ENCODE data around the gene PLSCR3.

PLSCR3 gene

GRCh38 chr17:7413346-7413985 is 19.1 kb upstream of the PLSCR3 start:
- H3K4me3 ChIP-seq (ENCODE audit: low read length in 2 of 2) = no peak overlapping the region
- no peaks in the 10 kb centered on the region for H3K27me3 ChIP-seq (ENCODE audit: control insufficient read depth in 3 of 3, insufficient read depth in 3 of 3, low read depth in 1 of 3, low read length in 3 of 3)
- H4K91ac ChIP-seq (ENCODE audit: low read depth, low read length, poor library complexity) = peak overlapping the region; percentile 53
- no peak overlapping the region for H3K14ac ChIP-seq (ENCODE audit: low read length)
- H3K79me1 ChIP-seq (ENCODE audit: low read depth, low read length) = peaks cover 10% of the 10 kb centered on the region
- H2AFZ ChIP-seq (ENCODE audit: low read length) = no peak overlapping the region
- H3K4me1 ChIP-seq (ENCODE audit: control insufficient read depth in 2 of 2, insufficient read depth in 1 of 2, low read depth in 1 of 2, low read length in 2 of 2) = peaks cover 10 to 13% of the 10 kb centered on the region in 2 donors
- no peak overlapping the region for H3K4me2 ChIP-seq (ENCODE audit: insufficient read depth, low read length, poor library complexity, severe bottlenecking)
- H3K9me3 ChIP-seq (replicated peaks in 1 of 2; ENCODE audit: control insufficient read depth in 2 of 2, insufficient read depth in 1 of 2, low read depth in 1 of 2, low read length in 2 of 2) = peaks cover 0 to 2% of the 10 kb centered on the region in 2 donors
- H3K18ac ChIP-seq (ENCODE audit: low read length) = peak overlapping the region; percentile 16
- H2BK12ac ChIP-seq (ENCODE audit: low read length) = no peak overlapping the region
- no peak overlapping the region for H3K9ac ChIP-seq (ENCODE audit: low read depth, low read length, poor library complexity)
- no peak overlapping the region for H2BK5ac ChIP-seq (ENCODE audit: low read length)
- H4K8ac ChIP-seq (ENCODE audit: low read depth, low read length) = no peak overlapping the region
- no peak overlapping the region for H2BK120ac ChIP-seq (ENCODE audit: low read depth, low read length)
- H2AK5ac ChIP-seq (ENCODE audit: low read depth, low read length) = peak overlapping the region; percentile 8
- DNase-seq (ENCODE audit: low spot score) = no peak
- no CpG with 5 or more reads among the region's 6 CpGs for WGBS, 2 donors (ENCODE audit: extremely low coverage in 2 of 2, insufficient read length in 2 of 2, insufficient replicate concordance in 1 of 2)
- no peak overlapping the region for H2BK15ac ChIP-seq (ENCODE audit: low read length)
- no peak overlapping the region for H3K4ac ChIP-seq (ENCODE audit: low read length)
- peaks cover 58 to 95% of the 10 kb centered on the region in 2 donors for H3K36me3 ChIP-seq (replicated peaks in 1 of 2; ENCODE audit: control insufficient read depth in 2 of 2, insufficient read depth in 2 of 2, low read length in 2 of 2)
- no peak overlapping the region for H3K27ac ChIP-seq (replicated peaks; ENCODE audit: low read length)
- H3K23ac ChIP-seq (ENCODE audit: low read depth, low read length, poor library complexity) = peak overlapping the region; percentile 57

GRCh38 chr17:7411427-7411750 is 17.1 kb upstream of the PLSCR3 start:
- peaks cover 18% of the 10 kb centered on the region for H3K79me1 ChIP-seq (ENCODE audit: low read depth, low read length)

GRCh38 chr17:7410634-7411426 is 16.5 kb upstream of the PLSCR3 start:
- Histone ChIP-seq H3K14ac (ENCODE audit: low read length) (peak overlapping the region; percentile 38), H3K4me2 (ENCODE audit: insufficient read depth, low read length, poor library complexity, severe bottlenecking) (no peak overlapping the region), H3K23ac (ENCODE audit: low read depth, low read length, poor library complexity) (no peak overlapping the region), H3K4ac (ENCODE audit: low read length) (no peak overlapping the region), H2BK12ac (ENCODE audit: low read length) (no peak overlapping the region), H2BK15ac (ENCODE audit: low read length) (no peak overlapping the region), H2BK5ac (ENCODE audit: low read length) (peak overlapping the region; percentile 66), H2AK5ac (ENCODE audit: low read depth, low read length) (no peak overlapping the region), H3K4me3 (ENCODE audit: low read length in 2 of 2) (peak overlapping the region in 1 of 2 donors; percentile 12), H4K8ac (ENCODE audit: low read depth, low read length) (peak overlapping the region; percentile 17), H3K27ac (replicated peaks; ENCODE audit: low read length) (no peak overlapping the region), H4K91ac (ENCODE audit: low read depth, low read length, poor library complexity) (no peak overlapping the region), H3K36me3 (replicated peaks in 1 of 2; ENCODE audit: control insufficient read depth in 2 of 2, insufficient read depth in 2 of 2, low read length in 2 of 2) (peaks cover 47 to 82% of the 10 kb centered on the region in 2 donors), H3K79me1 (ENCODE audit: low read depth, low read length) (peaks cover 20% of the 10 kb centered on the region), H3K27me3 (ENCODE audit: control insufficient read depth in 3 of 3, insufficient read depth in 3 of 3, low read depth in 1 of 3, low read length in 3 of 3) (no peaks in the 10 kb centered on the region), H2BK120ac (ENCODE audit: low read depth, low read length) (no peak overlapping the region), H2AFZ (ENCODE audit: low read length) (no peak overlapping the region), H3K4me1 (ENCODE audit: control insufficient read depth in 2 of 2, insufficient read depth in 1 of 2, low read depth in 1 of 2, low read length in 2 of 2) (peaks cover 12 to 22% of the 10 kb centered on the region in 2 donors), H3K9me3 (replicated peaks in 1 of 2; ENCODE audit: control insufficient read depth in 2 of 2, insufficient read depth in 1 of 2, low read depth in 1 of 2, low read length in 2 of 2) (peaks cover 0 to 2% of the 10 kb centered on the region in 2 donors), H3K9ac (ENCODE audit: low read depth, low read length, poor library complexity) (no peak overlapping the region), H3K18ac (ENCODE audit: low read length) (no peak overlapping the region)
- DNase-seq (ENCODE audit: low spot score) = no peak
- no CpG with 5 or more reads among the region's 25 CpGs for WGBS, 2 donors (ENCODE audit: extremely low coverage in 2 of 2, insufficient read length in 2 of 2, insufficient replicate concordance in 1 of 2)

More at GRCh38 chr17:7411427-7411750, 17.1 kb upstream of the PLSCR3 start:
- Histone ChIP-seq H2BK15ac (ENCODE audit: low read length) (no peak overlapping the region), H4K91ac (ENCODE audit: low read depth, low read length, poor library complexity) (no peak overlapping the region), H3K23ac (ENCODE audit: low read depth, low read length, poor library complexity) (no peak overlapping the region), H3K27ac (replicated peaks; ENCODE audit: low read length) (no peak overlapping the region), H2AK5ac (ENCODE audit: low read depth, low read length) (no peak overlapping the region), H4K8ac (ENCODE audit: low read depth, low read length) (no peak overlapping the region), H3K36me3 (replicated peaks in 1 of 2; ENCODE audit: control insufficient read depth in 2 of 2, insufficient read depth in 2 of 2, low read length in 2 of 2) (peaks cover 51 to 88% of the 10 kb centered on the region in 2 donors), H3K4me2 (ENCODE audit: insufficient read depth, low read length, poor library complexity, severe bottlenecking) (no peak overlapping the region), H3K18ac (ENCODE audit: low read length) (no peak overlapping the region), H2BK12ac (ENCODE audit: low read length) (no peak overlapping the region), H3K9ac (ENCODE audit: low read depth, low read length, poor library complexity) (no peak overlapping the region), H3K4ac (ENCODE audit: low read length) (no peak overlapping the region), H2AFZ (ENCODE audit: low read length) (no peak overlapping the region), H3K27me3 (ENCODE audit: control insufficient read depth in 3 of 3, insufficient read depth in 3 of 3, low read depth in 1 of 3, low read length in 3 of 3) (no peaks in the 10 kb centered on the region), H2BK120ac (ENCODE audit: low read depth, low read length) (no peak overlapping the region), H3K14ac (ENCODE audit: low read length) (peak overlapping the region; percentile 5), H3K9me3 (replicated peaks in 1 of 2; ENCODE audit: control insufficient read depth in 2 of 2, insufficient read depth in 1 of 2, low read depth in 1 of 2, low read length in 2 of 2) (peaks cover 0 to 2% of the 10 kb centered on the region in 2 donors), H3K4me1 (ENCODE audit: control insufficient read depth in 2 of 2, insufficient read depth in 1 of 2, low read depth in 1 of 2, low read length in 2 of 2) (peaks cover 8 to 18% of the 10 kb centered on the region in 2 donors), H3K4me3 (ENCODE audit: low read length in 2 of 2) (no peak overlapping the region), H2BK5ac (ENCODE audit: low read length) (peak overlapping the region; percentile 66)
- no peak for DNase-seq (ENCODE audit: low spot score)
- no CpG with 5 or more reads among the region's 8 CpGs for WGBS, 2 donors (ENCODE audit: extremely low coverage in 2 of 2, insufficient read length in 2 of 2, insufficient replicate concordance in 1 of 2)

- H3K79me1 ChIP-seq (ENCODE audit: low read depth, low read length) = peaks cover 17% of the 10 kb centered on the region
- H3K4me2 ChIP-seq (ENCODE audit: insufficient read depth, low read length, poor library complexity, severe bottlenecking) = no peak overlapping the region
- H3K4me3 ChIP-seq (ENCODE audit: low read length in 2 of 2) = no peak overlapping the region
- peaks cover 12 to 24% of the 10 kb centered on the region in 2 donors for H3K4me1 ChIP-seq (ENCODE audit: control insufficient read depth in 2 of 2, insufficient read depth in 1 of 2, low read depth in 1 of 2, low read length in 2 of 2)
- H2BK120ac ChIP-seq (ENCODE audit: low read depth, low read length) = no peak overlapping the region
- H3K9me3 ChIP-seq (replicated peaks in 1 of 2; ENCODE audit: control insufficient read depth in 2 of 2, insufficient read depth in 1 of 2, low read depth in 1 of 2, low read length in 2 of 2) = peaks cover 0 to 2% of the 10 kb centered on the region in 2 donors
- no peak overlapping the region for H3K27ac ChIP-seq (replicated peaks; ENCODE audit: low read length)
- H2BK5ac ChIP-seq (ENCODE audit: low read length) = no peak overlapping the region
- no peak overlapping the region for H3K14ac ChIP-seq (ENCODE audit: low read length)
- no peak overlapping the region for H4K91ac ChIP-seq (ENCODE audit: low read depth, low read length, poor library complexity)
- peaks cover 36 to 71% of the 10 kb centered on the region in 2 donors for H3K36me3 ChIP-seq (replicated peaks in 1 of 2; ENCODE audit: control insufficient read depth in 2 of 2, insufficient read depth in 2 of 2, low read length in 2 of 2)
- H3K9ac ChIP-seq (ENCODE audit: low read depth, low read length, poor library complexity) = no peak overlapping the region
- H2AK5ac ChIP-seq (ENCODE audit: low read depth, low read length) = no peak overlapping the region
- WGBS, 2 donors (ENCODE audit: extremely low coverage in 2 of 2, insufficient read length in 2 of 2, insufficient replicate concordance in 1 of 2) = no CpG with 5 or more reads among the region's 6 CpGs
- no peak overlapping the region for H2AFZ ChIP-seq (ENCODE audit: low read length)
- no peak overlapping the region for H3K23ac ChIP-seq (ENCODE audit: low read depth, low read length, poor library complexity)
- no peak overlapping the region for H2BK15ac ChIP-seq (ENCODE audit: low read length)
- no peak overlapping the region for H2BK12ac ChIP-seq (ENCODE audit: low read length)
- no peak overlapping the region for H4K8ac ChIP-seq (ENCODE audit: low read depth, low read length)
- no peak overlapping the region for H3K4ac ChIP-seq (ENCODE audit: low read length)
- no peak for DNase-seq (ENCODE audit: low spot score)
- H3K27me3 ChIP-seq (ENCODE audit: control insufficient read depth in 3 of 3, insufficient read depth in 3 of 3, low read depth in 1 of 3, low read length in 3 of 3) = no peaks in the 10 kb centered on the region
- H3K18ac ChIP-seq (ENCODE audit: low read length) = no peak overlapping the region
These were observed 15.4 kb upstream of the PLSCR3 start for GRCh38 chr17:7409716-7410115.

Measured in neuronal stem cell (in vitro differentiated cells).